ENCODE data around the gene MNAT1.

DNA sequence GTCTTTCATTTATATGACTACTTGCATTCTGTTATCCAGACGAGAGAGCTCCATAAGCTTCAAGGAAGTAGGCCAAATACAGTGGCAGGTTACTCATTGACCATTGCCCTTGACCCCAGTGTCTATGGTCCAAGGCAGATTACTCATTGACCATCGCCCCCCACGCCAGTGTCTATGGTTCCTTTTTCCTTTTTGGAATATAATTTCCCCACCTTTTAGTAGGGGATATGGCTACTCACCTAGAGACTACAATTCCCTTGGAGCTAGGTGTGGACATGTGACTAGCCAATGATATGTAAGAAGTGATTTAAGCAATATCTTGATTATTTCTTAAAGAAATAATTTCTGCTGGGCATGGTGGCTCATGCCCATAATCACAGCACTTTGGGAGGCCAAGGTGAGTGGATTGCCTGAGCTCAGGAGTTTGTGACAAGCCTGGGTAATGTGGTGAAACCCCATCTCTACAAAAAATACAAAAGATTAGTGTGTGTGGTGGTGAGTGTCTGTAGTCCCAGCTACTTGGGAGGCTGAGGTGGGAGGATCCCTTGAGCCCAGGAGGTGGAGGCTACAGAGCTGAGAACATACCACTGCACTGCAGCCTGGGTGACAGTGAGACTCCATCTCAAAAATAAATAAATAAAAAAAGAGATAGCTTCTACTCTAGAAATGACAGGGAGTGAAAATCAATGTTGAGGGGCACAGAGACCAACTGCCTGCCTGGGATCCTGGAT lies 43.0 kb upstream of the MNAT1 start:
- no peak for TF ChIP-seq POLR2A (IDR thresholded peaks at IDR 0.05)
- TF ChIP-seq, protein P1, sequence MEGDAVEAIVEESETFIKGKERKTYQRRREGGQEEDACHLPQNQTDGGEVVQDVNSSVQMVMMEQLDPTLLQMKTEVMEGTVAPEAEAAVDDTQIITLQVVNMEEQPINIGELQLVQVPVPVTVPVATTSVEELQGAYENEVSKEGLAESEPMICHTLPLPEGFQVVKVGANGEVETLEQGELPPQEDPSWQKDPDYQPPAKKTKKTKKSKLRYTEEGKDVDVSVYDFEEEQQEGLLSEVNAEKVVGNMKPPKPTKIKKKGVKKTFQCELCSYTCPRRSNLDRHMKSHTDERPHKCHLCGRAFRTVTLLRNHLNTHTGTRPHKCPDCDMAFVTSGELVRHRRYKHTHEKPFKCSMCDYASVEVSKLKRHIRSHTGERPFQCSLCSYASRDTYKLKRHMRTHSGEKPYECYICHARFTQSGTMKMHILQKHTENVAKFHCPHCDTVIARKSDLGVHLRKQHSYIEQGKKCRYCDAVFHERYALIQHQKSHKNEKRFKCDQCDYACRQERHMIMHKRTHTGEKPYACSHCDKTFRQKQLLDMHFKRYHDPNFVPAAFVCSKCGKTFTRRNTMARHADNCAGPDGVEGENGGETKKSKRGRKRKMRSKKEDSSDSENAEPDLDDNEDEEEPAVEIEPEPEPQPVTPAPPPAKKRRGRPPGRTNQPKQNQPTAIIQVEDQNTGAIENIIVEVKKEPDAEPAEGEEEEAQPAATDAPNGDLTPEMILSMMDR (IDR thresholded peaks at IDR 0.05): no peak

All from testis (tissue), 2 donors.